GM12878 (cell line): Measurements from ENCODE around the gene DAGLA. TPM values are rescaled to one million over a fixed set of nuclear protein-coding genes. Genes with fewer than 3 reads are reported as not detected.

Experiments
- ATAC-seq: fragments of 200-7000 bp; cut with Tn5 transposase; 3 replicates; pipeline ENCODE4 v1.9.1; 2020; ENCODE audit warnings: mild to moderate bottlenecking, moderate library complexity
- BruUV-seq: library from RNA; stranded (reverse); fragments of 400-500 nt; replicated peaks from 2 replicates; lab custom pipeline; 2021; lab: Mats Ljungman, UMichigan
- CTCF ChIA-PET: fragments of 300-600 bp; sonication (Branson Sonifier 250); formaldehyde crosslinking; extraction: SDS; loops from one replicate; lab custom pipeline; 2021; ENCODE audit warnings: inconsistent platforms; lab: Yijun Ruan, JAX
- POLR2A ChIA-PET: fragments of 350-600 bp; formaldehyde crosslinking; extraction: SDS; loops from one replicate; lab custom pipeline; 2021; ENCODE audit warnings: inconsistent platforms; lab: Charles Lee
- RAD21 ChIA-PET: fragments of 300-600 bp; sonication (Branson Sonifier 250); formaldehyde crosslinking; loops from one replicate; lab custom pipeline; 2023; ENCODE audit warnings: antibody characterized with exemption; ENCODE audit not compliant: unreplicated experiment; lab: Charles Lee
- SMC1A ChIA-PET: fragments of 300-600 bp; sonication (Branson Sonifier 250); formaldehyde crosslinking; loops from one replicate; lab custom pipeline; 2023; ENCODE audit not compliant: unreplicated experiment, uncharacterized antibody; lab: Charles Lee
- DNase-seq: peaks from one replicate; pipeline ENCODE4 v3.0.0-alpha.2; 2011; ENCODE audit warnings: low read depth, low spot score
- FAIRE-seq: peaks from 3 replicates; lab custom pipeline; 2011; peaks lifted over from hg19 to GRCh38; lab: Jason Lieb, UNC
- H2AFZ ChIP-seq: 2 replicates; pipeline ENCODE4 v1.6.0; 2011; ENCODE audit warnings: low read depth, low read length, control low read depth; ENCODE audit not compliant: control insufficient read depth
- H3K27ac ChIP-seq: 2 replicates; pipeline ENCODE4 v1.5.1; 2011; ENCODE audit warnings: control low read depth; ENCODE audit not compliant: control insufficient read depth, insufficient read depth
- H3K27me3 ChIP-seq, 2 experiments: replicated peaks in 1 of 2; 2 replicates each; pipeline versions ENCODE4 v1.6.0 to v1.6.1; 2011; ENCODE audit warnings: low read length in 1 of 2; ENCODE audit not compliant: control insufficient read depth in 2 of 2, insufficient read depth in 2 of 2
- H3K36me3 ChIP-seq, 2 experiments: 2 replicates each; pipeline ENCODE4 v1.5.1; 2011; ENCODE audit warnings: low read length in 1 of 2; ENCODE audit not compliant: control insufficient read depth in 2 of 2, insufficient read depth in 2 of 2
- H3K4me1 ChIP-seq: 2 replicates; pipeline ENCODE4 v1.6.1; 2011; ENCODE audit warnings: mild to moderate bottlenecking, low read length, moderate library complexity, mixed read lengths; ENCODE audit not compliant: control insufficient read depth, insufficient read depth
- H3K4me2 ChIP-seq: 2 replicates; pipeline ENCODE4 v1.6.0; 2011; ENCODE audit warnings: control low read depth; ENCODE audit not compliant: control insufficient read depth, insufficient read depth
- H3K4me3 ChIP-seq: fragments of 200-600 bp; sonication (generic); 2 replicates; pipeline ENCODE4 v1.5.1; 2016
- H3K79me2 ChIP-seq: 2 replicates; pipeline ENCODE4 v1.6.0; 2011; ENCODE audit warnings: low read length; ENCODE audit not compliant: control insufficient read depth, insufficient read depth
- H3K9ac ChIP-seq: 2 replicates; pipeline ENCODE4 v1.8.0; 2011; ENCODE audit warnings: low read length, control low read depth, mixed read lengths; ENCODE audit not compliant: control insufficient read depth, insufficient read depth
- H3K9me3 ChIP-seq: replicated peaks from 3 replicates; pipeline ENCODE4 v1.5.1; 2011; ENCODE audit warnings: mild to moderate bottlenecking, low read length; ENCODE audit not compliant: control insufficient read depth, insufficient read depth
- H4K20me1 ChIP-seq: 2 replicates; pipeline ENCODE4 v1.6.0; 2011; ENCODE audit not compliant: control insufficient read depth, insufficient read depth
- MAX ChIP-seq: IDR thresholded peaks from 2 replicates; pipeline ENCODE4 v1.6.1; 2012; ENCODE audit warnings: low read depth, low read length, improper control_type of control experiment
- POLR2A ChIP-seq: IDR thresholded peaks from 2 replicates; pipeline ENCODE4 v1.6.1; 2011; ENCODE audit warnings: low read depth, mild to moderate bottlenecking, low read length
- POU2F2 ChIP-seq: IDR thresholded peaks from 3 replicates; pipeline ENCODE4 v1.6.1; 2011; ENCODE audit warnings: low read depth, mild to moderate bottlenecking, low read length, borderline replicate concordance
- RAD21 ChIP-seq: IDR thresholded peaks from 2 replicates; pipeline ENCODE4 v1.6.1; 2011; ENCODE audit warnings: mild to moderate bottlenecking, low read depth, low read length, moderate library complexity; ENCODE audit not compliant: insufficient read depth
- WGBS: methylation state at CpG from one replicate; pipeline ENCODE4 v1.1.6; 2016; ENCODE audit warnings: low lambda C conversion rate; ENCODE audit not compliant: insufficient replicate concordance, insufficient coverage; ENCODE audit errors: missing lambda C conversion rate; 5-methylcytosine and 5-hydroxymethylcytosine counted together
- in situ Hi-C: fragments of 300-500 bp; cut with MboI; formaldehyde crosslinking; loops from 9 replicates; pipeline ENCODE4 v1.14.3; 2018; ENCODE audit warnings: mixed read lengths
- intact Hi-C: fragments of 100-400 bp; cut with micrococcal nuclease; formaldehyde crosslinking; loops from one replicate; pipeline ENCODE4 v1.14.2; 2022; ENCODE audit not compliant: unreplicated experiment
- polyA plus RNA-seq, 11 experiments: library from polyadenylated mRNA; depleted of rRNA in 4 of 11; unstranded in 6 of 11; stranded (reverse) in 5 of 11; fragments of >200 nt; fragmentation: Nextera tagmentation in 4 of 11; fragmentation: Illumina TruSeq in 1 of 11; extraction: Ambion mirVana in 4 of 11; extraction: Trizol in 1 of 11; gene quantifications; 1 replicate in 1 of 11; 2 replicates in 10 of 11; pipeline versions ENCODE4 v1.2.1 to v1.2.3, GENCODE V29; 2011 to 2016; ENCODE audit warnings: inconsistent platforms in 2 of 11, missing spikeins in 2 of 11, low read depth in 1 of 11
- total RNA-seq, 4 experiments: library from RNA; depleted of rRNA in 3 of 4; stranded (reverse); fragments of >200 nt in 3 of 4; fragmentation: Illumina TruSeq in 1 of 4; extraction: Trizol in 1 of 4; gene quantifications; 2 replicates each; pipeline versions ENCODE4 v1.2.1 to v1.2.3, GENCODE V29; 2013 to 2021

DAGLA gene
- total and polyA plus RNA-seq, 10 of the 15 experiments (the other 5 are each of a cell fraction or from before 2014, with no cell fraction given) = 0.05 TPM; not detected in 9

- CTCF ChIA-PET = interaction anchor here (1.0 to 12.7 kb wide), 8 partner anchors 12 to 313 kb away, joined by 3 to 188 read pairs (median 44); partner anchors contain the start of gene BEST1
- DNase-seq (no peak), FAIRE-seq (no peak), ATAC-seq (no peak)
- intact Hi-C loops = no loop called here
- Histone ChIP-seq H3K27ac (no peak overlapping the region), H3K4me1 (no peaks in the 10 kb centered on the region; the same call in 1 of the 2 replicates), H3K4me3 (no peak overlapping the region; the same call in 1 of the 2 replicates), H3K36me3 (peaks cover 12 to 13% of the 10 kb centered on the region in 2 experiments; a peak in 3 of 4 replicates), H3K79me2 (peaks cover 87% of the 10 kb centered on the region), H3K4me2 (peak overlapping the region; percentile 0; the same call in 1 of the 2 replicates), H2AFZ (no peak overlapping the region), H3K9me3 (no peaks in the 10 kb centered on the region), H3K9ac (no peak overlapping the region), H3K27me3 (no peaks in the 10 kb centered on the region), H4K20me1 (no peaks in the 10 kb centered on the region)
- WGBS = 90% methylated on average over 4 of the region's 4 CpGs
- in situ Hi-C loops = no loop called here
- RAD21 ChIA-PET = interaction anchor here (1.5 to 6.2 kb wide), 2 partner anchors 153 to 287 kb away, joined by 5 to 96 read pairs; partner anchors contain the start of gene BEST1
- TF ChIP-seq POU2F2 (no peak), RAD21 (no peak)
- SMC1A ChIA-PET = interaction anchor here (1.2 to 5.6 kb wide), 5 partner anchors 34 to 287 kb away, joined by 4 to 86 read pairs (median 22); partner anchors contain the start of genes BEST1 and FADS2
- BruUV-seq = no TSS peak
- POLR2A ChIA-PET = no interaction called here
Observed at GRCh38 chr11:61794579-61794978, 114.4 kb downstream of the DAGLA start.

GRCh38 chr11:61795459-61795858, 115.3 kb downstream of the DAGLA start:
- Histone ChIP-seq H3K27me3 (no peaks in the 10 kb centered on the region), H3K4me3 (no peak overlapping the region), H3K9ac (no peak overlapping the region), H3K79me2 (peaks cover 80% of the 10 kb centered on the region), H2AFZ (no peak overlapping the region), H4K20me1 (no peaks in the 10 kb centered on the region), H3K4me2 (no peak overlapping the region), H3K9me3 (no peaks in the 10 kb centered on the region), H3K4me1 (no peaks in the 10 kb centered on the region; the same call in 1 of the 2 replicates), H3K27ac (no peak overlapping the region), H3K36me3 (peaks cover 8 to 9% of the 10 kb centered on the region in 2 experiments; a peak in 3 of 4 replicates)
- BruUV-seq = no TSS peak
- no peak for TF ChIP-seq MAX
- TF ChIP-seq POLR2A = 0 out of 2 replicates have a peak, but pooled peaks have one; percentile 27
- POLR2A ChIA-PET = no interaction called here
- FAIRE-seq (no peak), DNase-seq (no peak), ATAC-seq (no peak)
- WGBS = 91% methylated on average over 12 of the region's 12 CpGs
- RAD21 ChIA-PET = interaction anchor here (1.5 to 6.2 kb wide), 3 partner anchors 152 to 317 kb away, joined by 5 to 96 read pairs (median 14); partner anchors contain the start of gene BEST1
- intact Hi-C loops (loop anchor here (5.0 kb wide), 4 partner anchors 77 to 312 kb away; partner anchors contain the start of gene FTH1), in situ Hi-C loops (loop anchor here (5.0 kb wide), 2 partner anchors 102 to 312 kb away; no protein-coding TSS in a partner anchor)
- CTCF ChIA-PET = interaction anchor here (4.5 to 12.7 kb wide), 9 partner anchors 11 to 312 kb away, joined by 39 to 188 read pairs (median 118); partner anchors contain the start of genes BEST1, FADS1 and FADS2
- SMC1A ChIA-PET = interaction anchor here (1.2 to 6.0 kb wide), 7 partner anchors 33 to 313 kb away, joined by 4 to 86 read pairs (median 22); partner anchors contain the start of genes BEST1 and FADS2
